ENCODE data around the gene KDM6A.
"Not testable (repeated sequence)": the region's sequence is repeated elsewhere in the genome, so short reads cannot be mapped to it uniquely, and the experiment has no call there.

Gene KDM6A

GRCh38 chrX:44890247-44890646 is 17.3 kb downstream of the KDM6A start:
- DNase-seq: no peak

DNA sequence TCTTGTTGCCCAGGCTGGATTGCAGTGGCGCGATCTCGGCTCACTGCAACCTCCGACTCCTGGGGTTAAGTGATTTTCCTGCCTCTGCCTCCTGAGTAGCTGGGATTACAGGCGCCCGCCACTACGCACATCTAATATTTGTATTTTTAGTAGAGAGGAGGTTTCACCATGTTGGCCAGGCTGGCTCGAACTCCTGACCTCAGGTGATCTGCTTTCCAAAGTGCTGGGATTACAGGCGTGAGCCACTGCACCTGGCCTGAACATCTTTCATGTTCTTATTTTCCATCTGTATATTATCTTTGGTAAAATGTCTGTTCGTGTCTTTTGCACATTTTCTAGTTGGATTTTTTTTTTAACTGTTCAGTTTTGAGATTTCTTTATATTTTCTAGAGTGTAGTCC is 17.7 kb downstream of the KDM6A start:
- not testable (repeated sequence) for DNase-seq

DNA sequence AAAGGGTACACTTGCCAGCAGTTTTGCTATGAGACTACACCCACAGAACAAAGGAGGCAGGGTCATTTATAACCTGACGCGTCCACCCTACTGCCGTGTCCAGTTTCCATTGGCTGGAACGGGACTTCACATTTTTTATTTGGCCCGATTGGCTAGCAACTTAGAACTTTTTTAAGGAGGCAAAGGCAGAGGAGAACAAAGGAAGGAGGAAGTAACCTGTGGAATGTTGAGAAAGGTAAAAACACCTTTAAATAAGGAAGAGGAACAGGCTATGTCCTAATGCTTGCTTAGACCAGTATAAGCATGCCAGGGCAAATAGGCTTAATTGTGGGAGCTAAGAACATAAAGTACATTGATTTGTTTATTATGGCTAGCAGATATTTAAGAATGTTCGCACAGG is 18.7 kb downstream of the KDM6A start:
- DNase-seq: no peak

GRCh38 chrX:44896876-44897186 is 23.8 kb downstream of the KDM6A start:
- DNase-seq: no peak

GRCh38 chrX:44897539-44897938 is 24.6 kb downstream of the KDM6A start:
- DNase-seq: no peak

DNA sequence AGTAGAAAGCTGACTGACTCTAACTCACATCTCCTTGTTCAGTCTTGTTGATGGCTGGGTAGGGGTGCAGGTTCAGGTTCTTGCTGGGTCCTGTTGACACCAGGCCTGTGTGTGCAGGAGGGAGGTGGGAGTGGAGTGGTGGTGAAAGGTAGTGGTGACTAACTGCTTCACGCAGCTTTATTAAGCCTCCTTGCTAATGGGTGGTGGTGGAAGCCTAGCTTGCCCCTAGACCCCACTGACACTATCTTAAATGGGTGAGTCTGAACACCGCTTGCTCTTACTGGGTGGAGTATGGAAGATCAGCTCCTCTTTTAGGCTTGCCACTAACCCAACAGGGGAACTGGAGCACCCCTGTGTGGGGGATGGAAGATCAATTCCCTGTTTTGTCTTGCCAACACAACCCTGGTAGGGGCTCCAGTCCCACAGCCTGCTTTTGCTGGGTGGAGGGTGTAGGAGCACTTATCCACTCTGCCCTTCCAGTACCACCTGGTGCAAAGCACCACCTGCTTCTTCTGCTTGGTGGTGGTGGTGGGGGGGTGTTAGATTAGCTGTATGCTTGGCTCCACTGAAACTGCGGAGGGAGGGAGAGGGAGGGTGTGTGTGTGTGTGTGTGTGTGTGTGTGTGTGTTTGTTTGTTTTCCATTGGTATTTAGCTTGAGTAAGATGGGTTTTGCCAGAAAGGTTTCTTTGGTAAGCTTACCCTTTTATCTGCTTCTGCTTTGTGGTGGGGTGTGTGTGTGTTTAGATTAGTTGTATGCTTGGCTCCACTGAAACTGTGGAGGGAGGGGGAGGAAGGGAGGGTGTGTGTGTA is 25.6 kb downstream of the KDM6A start:
- DNase-seq: peak; percentile 4

DNA sequence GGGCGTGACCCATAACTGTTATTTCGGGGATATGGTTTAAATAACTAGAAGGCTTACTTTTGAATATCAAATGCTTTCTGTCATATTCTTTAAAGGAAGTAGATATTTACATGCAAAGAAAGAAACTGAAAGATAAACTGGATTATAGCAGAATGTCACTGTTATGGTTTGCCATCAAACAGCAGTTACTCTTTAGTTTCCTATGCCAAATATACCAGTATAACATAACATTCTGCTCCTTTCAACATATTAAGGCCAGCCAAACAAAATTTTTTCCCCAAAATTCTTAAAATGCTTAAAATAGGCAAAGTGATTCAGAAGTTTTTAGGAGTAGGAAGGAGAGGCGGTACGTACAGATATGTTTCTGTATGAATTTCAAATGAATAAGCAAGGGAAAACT is 27.0 kb downstream of the KDM6A start:
- DNase-seq: no peak

DNA sequence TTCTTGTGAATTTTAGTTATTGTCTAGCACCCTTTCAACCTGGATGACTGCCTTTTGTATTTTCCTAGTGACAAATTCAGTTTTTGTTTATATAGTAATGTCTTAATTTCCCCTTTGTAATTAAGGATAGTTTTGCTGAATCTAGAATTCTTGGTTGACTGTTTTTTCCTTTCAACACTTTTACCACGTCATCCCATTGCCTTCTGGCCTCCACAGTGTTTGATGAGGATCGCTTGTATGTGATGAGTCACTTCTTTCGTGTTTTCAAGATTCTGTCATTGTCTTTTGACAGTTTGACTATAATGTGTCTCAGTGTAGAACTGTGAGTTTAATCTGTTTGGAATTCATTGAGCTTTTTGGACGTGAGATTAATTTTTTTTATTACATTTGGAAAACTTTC is 30.1 kb downstream of the KDM6A start:
- DNase-seq: peak; percentile 78

GRCh38 chrX:44903830-44904530 is 31.0 kb downstream of the KDM6A start:
- peak; percentile 17 for DNase-seq

DNA sequence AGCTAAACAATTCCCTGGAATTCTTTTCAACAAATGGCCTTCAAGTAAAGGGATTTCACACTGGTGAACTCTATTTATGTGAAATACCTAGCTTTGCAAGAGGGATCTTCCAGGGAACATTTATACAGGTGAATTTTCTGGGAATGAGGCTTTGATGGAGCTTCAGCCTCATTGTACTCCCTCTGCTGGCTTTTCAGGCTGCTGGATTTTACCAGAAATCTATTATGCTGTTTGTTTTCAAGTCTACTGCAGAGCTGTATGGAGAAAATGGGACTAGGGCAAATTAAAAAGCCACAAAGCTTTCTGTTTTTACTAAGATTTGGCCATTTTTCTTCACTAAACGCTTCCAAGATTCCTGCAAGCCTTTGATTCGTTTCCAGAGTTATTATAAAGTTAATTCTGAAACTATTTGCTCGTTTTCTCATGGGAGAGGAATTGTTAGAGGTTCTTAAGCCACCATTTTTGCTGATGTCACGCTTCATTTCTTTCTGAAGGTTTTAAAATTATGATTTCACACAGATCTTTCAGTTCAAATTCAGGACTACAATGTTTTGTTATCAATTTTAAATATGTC is 31.6 kb downstream of the KDM6A start:
- DNase-seq: no peak

GRCh38 chrX:44906041-44906440 is 33.1 kb downstream of the KDM6A start:
- no peak for DNase-seq

- no peak for DNase-seq
Measured at GRCh38 chrX:44906542-44906941, 33.6 kb downstream of the KDM6A start.

DNA sequence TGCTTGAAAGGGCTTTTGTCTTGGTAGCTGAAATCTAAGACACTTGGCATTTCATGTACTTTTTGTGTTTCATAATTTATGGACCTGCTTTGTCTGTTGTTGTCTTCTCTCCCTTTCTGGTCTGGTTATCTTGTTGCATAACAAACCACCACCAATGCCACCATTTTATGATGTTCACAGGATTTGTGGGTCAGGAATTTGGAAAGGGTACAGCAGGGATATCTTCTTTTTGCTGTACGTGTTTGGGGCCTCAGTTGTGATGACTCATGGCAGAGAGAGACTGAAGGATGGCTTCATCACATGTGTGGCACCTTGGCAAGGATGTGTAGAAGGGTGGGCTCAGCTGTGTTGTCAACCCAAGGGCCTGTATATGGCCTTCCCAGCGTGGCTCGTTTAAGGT is 35.2 kb downstream of the KDM6A start:
- DNase-seq: no peak

DNA sequence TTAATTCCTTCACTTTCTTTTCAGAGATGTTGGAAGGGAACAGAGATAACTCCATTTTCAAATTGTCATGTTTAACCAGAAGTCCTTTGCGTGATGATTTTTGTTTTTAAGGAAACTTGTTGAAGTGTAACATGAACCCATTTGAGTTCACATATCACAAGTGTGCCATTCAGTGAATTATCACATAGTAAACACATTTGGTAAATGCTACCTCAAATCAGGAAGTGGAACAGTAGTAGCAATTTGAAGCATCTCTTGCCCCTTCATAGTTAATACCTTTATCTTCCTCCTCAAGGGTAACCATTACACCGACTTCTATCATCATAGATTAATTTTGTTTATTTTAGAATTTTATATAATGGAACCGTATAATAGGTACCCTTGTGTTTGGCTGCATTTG is 35.8 kb downstream of the KDM6A start:
- DNase-seq: no peak

- not testable (repeated sequence) for DNase-seq
Measured at GRCh38 chrX:44910508-44910907, 37.5 kb downstream of the KDM6A start.

- not testable (repeated sequence) for DNase-seq
Measured at GRCh38 chrX:44911074-44911600, 38.1 kb downstream of the KDM6A start.

GRCh38 chrX:44913656-44914531 is 40.9 kb downstream of the KDM6A start:
- no peak for DNase-seq

DNA sequence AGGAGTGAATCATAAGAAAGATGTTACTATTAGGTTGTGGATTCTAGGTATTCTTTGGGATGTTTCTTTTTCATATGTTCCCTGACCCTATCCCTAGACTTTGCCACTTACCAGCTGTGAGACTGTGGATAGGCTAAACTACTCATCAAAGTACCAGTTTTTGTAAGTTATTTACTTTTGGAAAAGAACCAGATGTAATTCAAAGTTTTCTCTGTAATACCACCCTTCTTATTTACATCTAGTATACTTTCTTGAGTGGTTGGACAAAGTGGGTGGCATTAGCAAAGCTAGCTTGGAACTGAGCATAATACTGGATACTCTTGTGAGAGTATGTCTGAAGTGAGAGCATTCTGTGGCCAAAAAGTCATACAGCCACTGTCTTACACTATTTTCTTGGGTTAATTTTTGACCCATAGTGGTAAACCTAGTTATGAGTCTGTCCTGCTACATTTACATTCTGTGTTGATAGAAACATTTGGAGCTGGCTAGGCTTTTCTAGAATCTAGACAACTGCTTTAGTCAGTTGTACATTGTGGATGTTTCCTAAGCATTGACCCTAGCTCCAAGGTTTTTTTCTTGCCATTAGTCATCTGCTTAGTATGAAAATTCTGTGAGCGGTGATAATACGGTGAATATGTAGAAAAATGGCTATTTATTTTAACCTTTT is 41.7 kb downstream of the KDM6A start:
- no peak for DNase-seq

DNA sequence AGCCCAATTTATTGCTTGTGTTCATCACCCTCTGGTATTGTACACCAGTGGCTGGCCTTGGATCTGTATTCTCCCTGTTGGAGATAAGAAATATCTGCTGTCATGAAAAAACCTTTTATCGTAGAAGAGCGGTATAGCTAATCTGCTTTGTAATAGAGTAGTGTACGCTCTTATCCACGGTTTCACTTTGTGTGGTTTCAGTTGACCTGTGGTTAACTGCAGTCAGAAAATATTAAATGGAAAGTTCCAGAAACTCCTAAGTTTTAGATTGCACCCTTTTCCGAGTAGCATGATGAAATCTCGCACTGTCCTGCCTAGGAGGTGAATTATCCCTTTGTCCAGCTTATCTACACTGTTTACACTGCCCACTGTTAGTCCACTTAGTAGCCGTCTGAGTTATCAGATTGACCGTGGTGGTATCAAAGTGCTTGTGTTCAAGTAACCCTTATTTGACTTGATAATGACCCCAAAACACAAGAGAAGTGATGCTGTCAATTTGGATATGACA is 42.4 kb downstream of the KDM6A start:
- no peak for DNase-seq

GRCh38 chrX:44918722-44919121 is 45.7 kb downstream of the KDM6A start:
- no peak for DNase-seq

GRCh38 chrX:44922980-44923379 is 50.0 kb downstream of the KDM6A start:
- peak; percentile 14 for DNase-seq

- no peak for DNase-seq
Measured at GRCh38 chrX:44927398-44927797, 54.4 kb downstream of the KDM6A start.

All from activated CD4-positive, alpha-beta T cell treated with anti-CD3 and anti-CD28 coated beads, Interleukin-2, Interleukin-6, amounts not matched to agents 100 ng/mL and 50 ng/mL, durations not matched to agents 16 hours and 8 hours (primary cell).